ENCODE data around the gene DRD1.

DNA sequence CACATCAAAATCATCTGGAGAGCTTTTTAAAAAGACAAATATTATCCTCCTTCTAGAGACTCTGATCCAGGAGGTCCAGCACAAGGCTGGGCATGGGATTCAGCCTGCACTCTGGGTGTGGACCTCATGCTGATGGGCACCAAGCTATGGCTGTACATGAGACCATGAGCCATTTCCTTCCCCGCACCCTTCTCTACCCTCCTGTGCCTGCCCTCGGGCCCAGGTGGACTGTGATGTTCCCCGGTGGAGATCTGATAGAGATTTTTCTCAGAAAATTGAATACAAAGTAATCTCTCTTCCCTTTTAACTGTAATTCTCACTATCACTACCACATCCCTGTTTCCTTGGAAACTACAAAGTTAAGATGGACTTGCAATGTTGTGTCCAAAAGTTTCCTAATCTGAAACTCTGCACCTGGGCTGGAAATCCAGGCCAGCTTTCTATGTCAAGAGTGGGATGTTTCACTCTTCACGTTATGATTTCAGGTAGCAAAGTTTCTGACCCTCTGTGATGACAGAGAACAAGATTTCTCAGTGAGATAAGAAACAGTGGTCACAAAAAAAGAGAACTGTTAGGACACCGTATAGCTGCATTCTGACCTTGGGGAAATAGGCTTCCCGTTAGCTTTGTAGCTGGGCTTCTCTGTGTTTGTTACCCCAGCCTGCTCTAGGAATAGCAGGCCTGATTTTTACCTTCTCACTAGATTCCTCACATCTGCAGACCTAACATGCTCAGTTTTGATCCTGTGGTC, 45.9 kb upstream of the DRD1 start:
- TF ChIP-seq, protein P1, sequence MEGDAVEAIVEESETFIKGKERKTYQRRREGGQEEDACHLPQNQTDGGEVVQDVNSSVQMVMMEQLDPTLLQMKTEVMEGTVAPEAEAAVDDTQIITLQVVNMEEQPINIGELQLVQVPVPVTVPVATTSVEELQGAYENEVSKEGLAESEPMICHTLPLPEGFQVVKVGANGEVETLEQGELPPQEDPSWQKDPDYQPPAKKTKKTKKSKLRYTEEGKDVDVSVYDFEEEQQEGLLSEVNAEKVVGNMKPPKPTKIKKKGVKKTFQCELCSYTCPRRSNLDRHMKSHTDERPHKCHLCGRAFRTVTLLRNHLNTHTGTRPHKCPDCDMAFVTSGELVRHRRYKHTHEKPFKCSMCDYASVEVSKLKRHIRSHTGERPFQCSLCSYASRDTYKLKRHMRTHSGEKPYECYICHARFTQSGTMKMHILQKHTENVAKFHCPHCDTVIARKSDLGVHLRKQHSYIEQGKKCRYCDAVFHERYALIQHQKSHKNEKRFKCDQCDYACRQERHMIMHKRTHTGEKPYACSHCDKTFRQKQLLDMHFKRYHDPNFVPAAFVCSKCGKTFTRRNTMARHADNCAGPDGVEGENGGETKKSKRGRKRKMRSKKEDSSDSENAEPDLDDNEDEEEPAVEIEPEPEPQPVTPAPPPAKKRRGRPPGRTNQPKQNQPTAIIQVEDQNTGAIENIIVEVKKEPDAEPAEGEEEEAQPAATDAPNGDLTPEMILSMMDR (IDR thresholded peaks at IDR 0.05) = no peak
- TF ChIP-seq ZFX (IDR thresholded peaks at IDR 0.05; ENCODE audit: borderline replicate concordance) = no peak
